Measurements from ENCODE around the gene FAM81B. TPM values are rescaled to one million over a fixed set of nuclear protein-coding genes. Genes with fewer than 3 reads are reported as not detected.

Gene FAM81B
- total RNA-seq, 6 donors from 2014 or later = 0.66 to 44.0 (median 3.2) TPM

DNA sequence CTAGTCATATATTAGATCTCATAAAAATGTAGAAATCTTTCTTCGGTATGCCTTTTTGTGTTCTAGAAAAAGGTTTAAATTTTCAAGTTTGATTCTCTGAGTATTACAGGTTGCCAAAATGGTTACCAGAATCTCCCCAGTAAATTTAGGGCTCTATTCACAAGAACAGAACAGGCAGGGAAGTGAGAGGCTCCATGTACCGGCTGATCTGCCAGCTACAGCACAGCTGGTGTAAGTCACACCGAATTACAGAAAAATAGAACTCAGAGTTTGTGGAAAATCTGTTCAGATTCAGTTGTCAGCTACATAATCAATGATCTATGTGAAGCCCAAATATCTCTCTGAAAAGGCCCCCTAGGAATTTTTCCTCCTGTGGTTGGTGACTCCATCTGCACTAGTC lies 10.5 kb downstream of the FAM81B start:
- ATAC-seq (ENCODE audit: low FRiP score in 2 of 2) (no peak), DNase-seq (no peak)
- 75 to 89% methylated on average over 3 of the region's 3 CpGs for WGBS, 2 donors
- H3K4me3 ChIP-seq = no peak overlapping the region
- no peak overlapping the region for H3K27ac ChIP-seq
- H3K27me3 ChIP-seq = no peaks in the 10 kb centered on the region
- TF ChIP-seq, protein P1, sequence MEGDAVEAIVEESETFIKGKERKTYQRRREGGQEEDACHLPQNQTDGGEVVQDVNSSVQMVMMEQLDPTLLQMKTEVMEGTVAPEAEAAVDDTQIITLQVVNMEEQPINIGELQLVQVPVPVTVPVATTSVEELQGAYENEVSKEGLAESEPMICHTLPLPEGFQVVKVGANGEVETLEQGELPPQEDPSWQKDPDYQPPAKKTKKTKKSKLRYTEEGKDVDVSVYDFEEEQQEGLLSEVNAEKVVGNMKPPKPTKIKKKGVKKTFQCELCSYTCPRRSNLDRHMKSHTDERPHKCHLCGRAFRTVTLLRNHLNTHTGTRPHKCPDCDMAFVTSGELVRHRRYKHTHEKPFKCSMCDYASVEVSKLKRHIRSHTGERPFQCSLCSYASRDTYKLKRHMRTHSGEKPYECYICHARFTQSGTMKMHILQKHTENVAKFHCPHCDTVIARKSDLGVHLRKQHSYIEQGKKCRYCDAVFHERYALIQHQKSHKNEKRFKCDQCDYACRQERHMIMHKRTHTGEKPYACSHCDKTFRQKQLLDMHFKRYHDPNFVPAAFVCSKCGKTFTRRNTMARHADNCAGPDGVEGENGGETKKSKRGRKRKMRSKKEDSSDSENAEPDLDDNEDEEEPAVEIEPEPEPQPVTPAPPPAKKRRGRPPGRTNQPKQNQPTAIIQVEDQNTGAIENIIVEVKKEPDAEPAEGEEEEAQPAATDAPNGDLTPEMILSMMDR (IDR thresholded peaks at IDR 0.05) = no peak
- no peaks in the 10 kb centered on the region for H3K9me3 ChIP-seq
- no peaks in the 10 kb centered on the region for H3K4me1 ChIP-seq
- no peaks in the 10 kb centered on the region for H3K36me3 ChIP-seq

DNA sequence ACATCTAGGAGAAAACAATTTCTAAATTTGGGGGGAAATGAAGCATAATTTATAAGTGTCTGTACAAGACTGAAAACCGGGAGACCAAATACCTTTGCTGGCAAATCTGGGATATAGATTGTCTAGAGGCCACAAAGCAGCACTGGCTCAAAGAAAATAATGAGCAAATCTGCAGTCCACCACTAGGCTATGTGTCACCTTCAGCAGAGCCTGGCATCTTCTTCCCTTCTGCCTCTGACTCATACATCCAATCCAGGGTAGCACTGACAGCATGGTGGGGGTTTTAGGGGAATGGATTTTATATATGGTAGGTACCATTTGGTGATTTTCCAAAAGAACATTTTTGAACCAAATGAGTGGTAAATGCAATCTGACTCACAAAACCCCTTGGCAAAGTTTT lies 12.8 kb downstream of the FAM81B start:
- Histone ChIP-seq H3K27ac (no peak overlapping the region), H3K36me3 (no peaks in the 10 kb centered on the region), H3K27me3 (no peaks in the 10 kb centered on the region), H3K4me3 (no peak overlapping the region), H3K9me3 (no peaks in the 10 kb centered on the region), H3K4me1 (no peaks in the 10 kb centered on the region)
- ATAC-seq (ENCODE audit: low FRiP score in 2 of 2) = no peak
- DNase-seq = no peak
- 81 to 96% methylated on average over 1 of the region's 1 CpG for WGBS, 2 donors
- TF ChIP-seq, protein P1 (IDR thresholded peaks at IDR 0.05) = no peak
- TF ChIP-seq EP300 (IDR thresholded peaks at IDR 0.05) (no peak), POLR2AphosphoS5 (IDR thresholded peaks at IDR 0.05) (no peak), POLR2A (IDR thresholded peaks at IDR 0.05) (no peak)

DNA sequence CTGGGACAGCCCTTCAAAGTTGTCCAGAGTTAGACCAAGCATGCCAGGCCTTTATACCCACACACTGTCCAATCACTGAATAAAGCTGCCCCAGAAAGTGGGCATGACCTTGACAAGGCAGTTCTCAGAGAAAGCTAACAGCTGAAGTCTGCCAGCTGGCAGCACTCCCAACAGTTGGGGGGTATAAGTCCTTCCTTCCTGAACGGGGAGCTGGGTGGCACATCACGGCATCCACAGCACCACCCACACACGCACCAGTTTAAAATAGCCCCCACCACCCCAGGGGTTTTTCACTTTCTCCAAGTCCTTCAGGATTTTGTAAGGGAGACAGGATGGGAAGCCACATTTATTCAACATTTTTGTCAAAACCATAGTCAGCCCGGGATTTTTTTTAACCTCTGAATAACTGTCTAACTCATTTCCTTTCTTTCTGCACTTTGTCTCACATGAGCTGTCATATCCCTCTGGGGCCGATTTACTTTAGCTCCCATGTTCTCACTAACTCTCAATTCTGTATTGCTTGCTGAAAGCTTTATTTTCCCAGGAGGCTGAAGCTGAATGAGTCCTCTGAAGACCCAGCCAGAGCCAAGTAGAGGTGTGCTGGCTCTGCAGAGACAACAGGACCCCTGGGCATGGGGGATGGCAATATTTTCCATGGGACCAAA lies 15.4 kb downstream of the FAM81B start:
- ATAC-seq (ENCODE audit: low FRiP score in 2 of 2) (no peak), DNase-seq (no peak)
- no peaks in the 10 kb centered on the region for H3K27me3 ChIP-seq
- H3K4me1 ChIP-seq = no peaks in the 10 kb centered on the region
- H3K27ac ChIP-seq = no peak overlapping the region
- no peaks in the 10 kb centered on the region for H3K9me3 ChIP-seq
- TF ChIP-seq POLR2A (IDR thresholded peaks at IDR 0.05) = no peak
- no peak for TF ChIP-seq EP300 (IDR thresholded peaks at IDR 0.05)
- TF ChIP-seq, protein P1 (IDR thresholded peaks at IDR 0.05) = no peak
- TF ChIP-seq POLR2AphosphoS5 (IDR thresholded peaks at IDR 0.05) = no peak
- H3K36me3 ChIP-seq = no peaks in the 10 kb centered on the region
- no peak overlapping the region for H3K4me3 ChIP-seq
- WGBS, 2 donors = 32 to 38% methylated on average over 5 of the region's 5 CpGs

DNA sequence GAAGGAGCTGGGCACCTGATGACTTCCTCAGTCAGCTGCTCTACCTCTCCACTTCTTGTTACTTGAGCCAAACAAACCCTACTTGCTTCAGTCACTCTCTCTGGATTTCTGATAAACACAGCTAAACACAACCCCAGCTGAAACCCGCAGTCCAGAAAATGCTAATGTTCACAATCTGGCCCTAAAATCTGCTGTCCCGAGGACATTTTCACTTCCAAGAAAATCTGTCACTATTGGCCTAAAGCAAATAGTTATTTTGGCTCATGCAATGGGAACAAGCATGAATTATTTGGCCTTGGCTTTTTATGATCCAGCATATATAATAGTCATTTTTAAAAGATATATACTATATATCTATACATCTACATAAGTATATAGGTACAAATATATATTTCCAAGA lies 19.1 kb downstream of the FAM81B start:
- Histone ChIP-seq H3K36me3 (no peaks in the 10 kb centered on the region), H3K27ac (no peak overlapping the region), H3K4me1 (no peaks in the 10 kb centered on the region), H3K27me3 (no peaks in the 10 kb centered on the region), H3K9me3 (no peaks in the 10 kb centered on the region), H3K4me3 (no peak overlapping the region)
- no peak for TF ChIP-seq EP300 (IDR thresholded peaks at IDR 0.05)
- TF ChIP-seq, protein P1 (IDR thresholded peaks at IDR 0.05) = no peak
- no peak for TF ChIP-seq POLR2A (IDR thresholded peaks at IDR 0.05)
- TF ChIP-seq POLR2AphosphoS5 (IDR thresholded peaks at IDR 0.05) = no peak
- no peak for ATAC-seq (ENCODE audit: low FRiP score in 2 of 2)
- WGBS, 2 donors = 75 to 81% methylated on average over 2 of the region's 2 CpGs
- DNase-seq = no peak

DNA sequence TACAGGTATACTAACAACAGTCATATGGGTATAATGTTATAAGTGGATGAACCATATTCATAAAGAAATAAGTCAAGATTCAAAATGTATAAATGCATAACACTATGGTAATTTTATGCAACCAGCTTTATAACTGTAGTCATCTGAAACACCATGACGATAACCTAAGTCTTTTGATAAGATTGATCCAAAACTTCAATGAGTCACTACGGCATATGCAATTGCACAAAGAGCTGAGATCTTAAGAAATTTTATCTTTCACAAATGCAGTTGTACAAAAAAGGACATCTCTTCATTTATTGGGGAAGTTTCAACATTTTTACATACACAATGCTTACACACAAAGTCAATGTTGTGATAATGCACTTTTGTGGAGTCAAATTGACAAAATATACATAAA lies 20.3 kb downstream of the FAM81B start:
- no peak for DNase-seq
- no peak overlapping the region for H3K4me3 ChIP-seq

More for the DNA sequence above, 20.3 kb downstream of the FAM81B start:
- no peak for TF ChIP-seq EP300 (IDR thresholded peaks at IDR 0.05)
- Histone ChIP-seq H3K9me3 (no peaks in the 10 kb centered on the region), H3K36me3 (no peaks in the 10 kb centered on the region), H3K4me1 (no peaks in the 10 kb centered on the region), H3K27me3 (no peaks in the 10 kb centered on the region), H3K27ac (no peak overlapping the region)
- WGBS, 2 donors = 75 to 80% methylated on average over 2 of the region's 2 CpGs
- no peak for ATAC-seq (ENCODE audit: low FRiP score in 2 of 2)
